Body of pancreas (tissue), 4 donors: ENCODE results near the gene RNF112. TPM values are rescaled to one million over a fixed set of nuclear protein-coding genes. Genes with fewer than 3 reads are reported as not detected.

Experiments
- ATAC-seq: fragments of 150-250 bp; one replicate; pipeline ENCODE4 v1.9.1; 2016
- DNase-seq, 4 donors: peaks; one replicate each; pipeline ENCODE4 v3.0.0-alpha.2; 2019
- H3K27ac ChIP-seq, 4 donors: fragments of 200-600 bp; sonication (generic); 1 replicate in 3 of 4; 2 replicates in 1 of 4; pipeline versions ENCODE4 v1.5.1 to v1.6.1; 2016 to 2019; ENCODE audit warnings: mild to moderate bottlenecking in 1 of 4, mixed read lengths in 1 of 4, moderate library complexity in 1 of 4
- H3K27me3 ChIP-seq, 2 donors: fragments of 200-600 bp; sonication (generic); one replicate each; pipeline ENCODE4 v1.6.0; 2016; ENCODE audit warnings: mild to moderate bottlenecking in 1 of 2
- H3K36me3 ChIP-seq, 2 donors: fragments of 200-600 bp; sonication (generic); replicated peaks in 1 of 2; 2 replicates each; pipeline ENCODE4 v1.5.1; 2016; ENCODE audit warnings: low read depth in 2 of 2; ENCODE audit not compliant: insufficient read depth in 1 of 2
- H3K4me1 ChIP-seq: fragments of 200-600 bp; sonication (generic); one replicate; pipeline ENCODE4 v1.6.0; 2016
- H3K4me3 ChIP-seq, 2 donors: fragments of 200-600 bp; sonication (generic); 1 replicate in 1 of 2; 2 replicates in 1 of 2; pipeline ENCODE4 v1.5.1; 2016 to 2019
- H3K9me3 ChIP-seq, 3 donors: fragments of 200-600 bp; sonication (generic); 1 replicate in 2 of 3; 2 replicates in 1 of 3; pipeline ENCODE4 v1.5.1; 2016
- CTCF ChIP-seq, 7 experiments: fragments of 450-650 bp in 4 of 7; fragments of 200-600 bp in 3 of 7; sonication (generic) in 3 of 7; IDR thresholded peaks; one replicate each; pipeline ENCODE4 v1.5.1; 2016 to 2019; ENCODE audit warnings: antibody characterized with exemption in 7 of 7
- POLR2A ChIP-seq, 3 donors: fragments of 450-650 bp; IDR thresholded peaks; one replicate each; pipeline ENCODE4 v1.6.1; 2016; ENCODE audit warnings: antibody characterized with exemption in 3 of 3, mild to moderate bottlenecking in 2 of 3
- WGBS, 2 donors: methylation state at CpG; one replicate each; pipeline ENCODE4 v1.1.5; 2017; 5-methylcytosine and 5-hydroxymethylcytosine counted together
- intact Hi-C: fragments of 100-400 bp; cut with DNase I; formaldehyde crosslinking; loops from one replicate; pipeline ENCODE4 v1.15.1; 2023
- total RNA-seq, 2 donors: library from RNA; depleted of rRNA; stranded (reverse); fragments of >200 nt; gene quantifications; one replicate each; pipeline ENCODE4 v1.1.0, GENCODE V29; 2016

The RNF112 gene
- total RNA-seq, 2 donors from 2014 or later: 0.52 to 5.9 TPM

GRCh38 chr17:19363114-19363438 is 48.0 kb upstream of the RNF112 start:
- H3K9me3 ChIP-seq: no peaks in the 10 kb centered on the region
- peak overlapping the region; percentile 53 to 87 (median 86) for H3K27ac ChIP-seq
- 18 to 20% methylated on average over 4 to 14 of the region's 14 CpGs for WGBS, 2 donors
- H3K4me3 ChIP-seq: peak overlapping the region in 1 of 2 donors; percentile 46
- no peaks in the 10 kb centered on the region for H3K36me3 ChIP-seq
- peaks cover 26% of the 10 kb centered on the region for H3K4me1 ChIP-seq
- intact Hi-C loops: no loop called here
- TF ChIP-seq CTCF (IDR thresholded peaks at IDR 0.05) (no peak), POLR2A (IDR thresholded peaks at IDR 0.05) (no peak)
- ATAC-seq (no peak), DNase-seq (no peak)
- no peaks in the 10 kb centered on the region for H3K27me3 ChIP-seq

GRCh38 chr17:19363460-19364035 is 47.5 kb upstream of the RNF112 start:
- DNase-seq (no peak), ATAC-seq (no peak)
- Histone ChIP-seq H3K27ac (no peak overlapping the region), H3K9me3 (no peaks in the 10 kb centered on the region), H3K27me3 (no peaks in the 10 kb centered on the region), H3K4me3 (no peak overlapping the region), H3K36me3 (no peaks in the 10 kb centered on the region), H3K4me1 (peaks cover 26% of the 10 kb centered on the region)
- intact Hi-C loops: no loop called here
- 48 to 77% methylated on average over 3 to 6 of the region's 6 CpGs for WGBS, 2 donors
- TF ChIP-seq CTCF (IDR thresholded peaks at IDR 0.05): no peak
- TF ChIP-seq POLR2A (IDR thresholded peaks at IDR 0.05): no peak

- 45 to 65% methylated on average over 4 to 14 of the region's 14 CpGs for WGBS, 2 donors
- DNase-seq (no peak), ATAC-seq (no peak)
- TF ChIP-seq POLR2A (IDR thresholded peaks at IDR 0.05) (no peak), CTCF (IDR thresholded peaks at IDR 0.05) (no peak)
- no peak overlapping the region for H3K4me3 ChIP-seq
- H3K27ac ChIP-seq: no peak overlapping the region
- intact Hi-C loops: loop anchor here (5.0 kb wide), 1 partner anchor 82 kb away; no protein-coding TSS in a partner anchor
- H3K4me1 ChIP-seq: peaks cover 26% of the 10 kb centered on the region
- no peaks in the 10 kb centered on the region for H3K9me3 ChIP-seq
- no peaks in the 10 kb centered on the region for H3K27me3 ChIP-seq
- no peaks in the 10 kb centered on the region for H3K36me3 ChIP-seq
Measured at GRCh38 chr17:19364699-19365498, 46.1 kb upstream of the RNF112 start.

- H3K4me1 ChIP-seq: peaks cover 26% of the 10 kb centered on the region
- DNase-seq (no peak), ATAC-seq (no peak)
- H3K4me3 ChIP-seq: no peak overlapping the region
- TF ChIP-seq CTCF (IDR thresholded peaks at IDR 0.05): no peak
- TF ChIP-seq POLR2A (IDR thresholded peaks at IDR 0.05): no peak
- WGBS, 2 donors: 92 to 94% methylated on average over 3 to 4 of the region's 4 CpGs
- intact Hi-C loops: loop anchor here (5.0 kb wide), 1 partner anchor 82 kb away; no protein-coding TSS in a partner anchor
- no peaks in the 10 kb centered on the region for H3K27me3 ChIP-seq
- H3K27ac ChIP-seq: no peak overlapping the region
- no peaks in the 10 kb centered on the region for H3K36me3 ChIP-seq
- no peaks in the 10 kb centered on the region for H3K9me3 ChIP-seq
Measured at GRCh38 chr17:19365499-19365817, 45.6 kb upstream of the RNF112 start.
